ENCODE results near the gene STARD4. TPM values are rescaled to one million over a fixed set of nuclear protein-coding genes. Genes with fewer than 3 reads are reported as not detected.

STARD4 gene
- polyA plus RNA-seq, 1 of the 3 experiments (the other 2 are of a cell fraction), result 10.0 TPM

- no peak for TF ChIP-seq CTCF (IDR thresholded peaks at IDR 0.05)
- no peak for TF ChIP-seq GATA2 (CRISPR knock-in tag; IDR thresholded peaks at IDR 0.05)
- no peak for TF ChIP-seq POLR2AphosphoS5 (IDR thresholded peaks at IDR 0.05; ENCODE audit: low read depth, low read length)
These were observed 1.0 kb downstream of the STARD4 start (continued) for GRCh38 chr5:111511174-111511830.

GRCh38 chr5:111509119-111509518, 3.2 kb downstream of the STARD4 start:
- H4K20me1 ChIP-seq (ENCODE audit: insufficient read depth), result no peaks in the 10 kb centered on the region; the same call in 1 of the 2 replicates
- 95% methylated on average over 1 of the region's 1 CpG for WGBS (ENCODE audit: low lambda C conversion rate)
- no peak for DNase-seq
- H3K4me3 ChIP-seq (ENCODE audit: low read depth in 2 of 2, low read length in 1 of 2), result no peak overlapping the region; a peak in 2 of 4 replicates
- H3K27ac ChIP-seq (ENCODE audit: low read depth in 2 of 2, low read length in 1 of 2), result no peak overlapping the region; a peak in 1 of 4 replicates
- ChIA-PET CTCF (interaction anchor here (1.5 kb wide), 1 partner anchor 12 kb away, joined by 7 read pairs; no protein-coding TSS in a partner anchor), POLR2A (no interaction called here)
- H2AFZ ChIP-seq (ENCODE audit: low read depth), result no peak overlapping the region
- H3K36me3 ChIP-seq (replicated peaks in 1 of 2; ENCODE audit: control insufficient read depth in 1 of 2, insufficient read depth in 2 of 2, low read length in 1 of 2), result peaks cover 8% of the 10 kb centered on the region in 2 experiments
- H3K9me3 ChIP-seq, result no peaks in the 10 kb centered on the region
- peaks cover 21% of the 10 kb centered on the region for H3F3A ChIP-seq (replicated peaks; ENCODE audit: insufficient read depth)
- H3K9me2 ChIP-seq, result no peaks in the 10 kb centered on the region
- no peak overlapping the region for H3K4me2 ChIP-seq
- H3K27me3 ChIP-seq (ENCODE audit: insufficient read depth), result no peaks in the 10 kb centered on the region
- TF ChIP-seq SMC3 (IDR thresholded peaks at IDR 0.05; ENCODE audit: low read depth, low read length), result no peak
- TF ChIP-seq MAX (IDR thresholded peaks at IDR 0.05; ENCODE audit: low read depth), result no peak
- no peak for TF ChIP-seq EZH2phosphoT487 (IDR thresholded peaks at IDR 0.05; ENCODE audit: borderline replicate concordance, low read depth)
- H3K9ac ChIP-seq, result no peak overlapping the region
- peaks cover 3 to 5% of the 10 kb centered on the region in 2 experiments; a peak in 3 of 4 replicates for H3K4me1 ChIP-seq (ENCODE audit: control insufficient read depth in 1 of 2, insufficient read depth in 2 of 2, low read depth in 1 of 2, low read length in 1 of 2)
- peaks cover 37% of the 10 kb centered on the region for H3K79me2 ChIP-seq (ENCODE audit: insufficient read depth)

GRCh38 chr5:111507276-111507675, 5.1 kb downstream of the STARD4 start:
- H2AFZ ChIP-seq (ENCODE audit: low read depth), result no peak overlapping the region
- ChIA-PET CTCF (interaction anchor here (0.6 to 1.6 kb wide), 8 partner anchors 11 to 1986 kb away, joined by 3 to 10 read pairs (median 3); no protein-coding TSS in a partner anchor), POLR2A (no interaction called here)
- peaks cover 8% of the 10 kb centered on the region in 2 experiments for H3K36me3 ChIP-seq (replicated peaks in 1 of 2; ENCODE audit: control insufficient read depth in 1 of 2, insufficient read depth in 2 of 2, low read length in 1 of 2)
- DNase-seq, result no peak
- H3K27ac ChIP-seq (ENCODE audit: low read depth in 2 of 2, low read length in 1 of 2), result no peak overlapping the region
- peaks cover 0 to 5% of the 10 kb centered on the region in 2 experiments; a peak in 2 of 4 replicates for H3K4me1 ChIP-seq (ENCODE audit: control insufficient read depth in 1 of 2, insufficient read depth in 2 of 2, low read depth in 1 of 2, low read length in 1 of 2)
- no peak overlapping the region for H3K4me3 ChIP-seq (ENCODE audit: low read depth in 2 of 2, low read length in 1 of 2)
- H4K20me1 ChIP-seq (ENCODE audit: insufficient read depth), result no peaks in the 10 kb centered on the region; the same call in 1 of the 2 replicates
- 81% methylated on average over 4 of the region's 4 CpGs for WGBS (ENCODE audit: low lambda C conversion rate)
- peaks cover 37% of the 10 kb centered on the region for H3K79me2 ChIP-seq (ENCODE audit: insufficient read depth)
- TF ChIP-seq FOXJ3 (CRISPR knock-in tag; IDR thresholded peaks at IDR 0.05), result no peak
- no peak for TF ChIP-seq FOXM1 (IDR thresholded peaks at IDR 0.05; ENCODE audit: low read depth)
- H3K27me3 ChIP-seq (ENCODE audit: insufficient read depth), result no peaks in the 10 kb centered on the region
- H3K9me2 ChIP-seq, result no peaks in the 10 kb centered on the region
- H3K4me2 ChIP-seq, result no peak overlapping the region
- H3K9ac ChIP-seq, result no peak overlapping the region
- H3F3A ChIP-seq (replicated peaks; ENCODE audit: insufficient read depth), result peaks cover 22% of the 10 kb centered on the region
- H3K9me3 ChIP-seq, result no peaks in the 10 kb centered on the region

All from SK-N-SH (cell line).